HG02970 (cell line): ENCODE measurements around the gene KRT82.
"Not testable (repeated sequence)": the region's sequence is repeated elsewhere in the genome, so short reads cannot be mapped to it uniquely, and the experiment has no call there.

Source experiments
- ATAC-seq: cut with Tn5 transposase; IDR thresholded peaks from one replicate; pipeline ENCODE4 v1.9.1; 2021; ENCODE audit warnings: mild to moderate bottlenecking, moderate library complexity, moderate number of reproducible peaks; ENCODE audit not compliant: unreplicated experiment, low FRiP score

Gene KRT82

GRCh38 chr12:52347551-52348510 lies 58.3 kb downstream of the KRT82 start:
- ATAC-seq, result no peak

DNA sequence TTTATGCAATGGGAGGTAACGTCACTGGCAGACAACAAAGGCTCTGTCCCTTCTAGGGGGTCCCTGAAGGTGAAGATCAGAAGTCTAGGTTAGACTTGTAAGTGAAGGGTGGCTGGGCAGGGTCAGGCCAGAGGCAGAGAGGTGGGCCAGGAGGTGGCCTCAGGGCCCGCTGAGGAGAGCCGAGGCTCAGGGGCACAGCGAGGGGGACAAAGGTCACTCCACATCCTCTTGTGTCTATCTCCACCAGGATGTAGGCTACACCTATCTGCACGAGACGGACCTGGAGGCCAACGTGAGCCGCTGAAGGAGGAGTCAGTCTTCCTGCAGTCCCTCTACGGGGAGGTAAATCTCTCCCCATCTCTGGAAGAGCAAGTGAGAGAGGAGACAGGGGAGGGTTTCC lies 59.1 kb downstream of the KRT82 start:
- ATAC-seq, result no peak

- no peak for ATAC-seq
Observed at GRCh38 chr12:52346593-52346992, 59.5 kb downstream of the KRT82 start.

- ATAC-seq, result not testable (repeated sequence)
Observed at GRCh38 chr12:52345041-52345440, 61.1 kb downstream of the KRT82 start.

DNA sequence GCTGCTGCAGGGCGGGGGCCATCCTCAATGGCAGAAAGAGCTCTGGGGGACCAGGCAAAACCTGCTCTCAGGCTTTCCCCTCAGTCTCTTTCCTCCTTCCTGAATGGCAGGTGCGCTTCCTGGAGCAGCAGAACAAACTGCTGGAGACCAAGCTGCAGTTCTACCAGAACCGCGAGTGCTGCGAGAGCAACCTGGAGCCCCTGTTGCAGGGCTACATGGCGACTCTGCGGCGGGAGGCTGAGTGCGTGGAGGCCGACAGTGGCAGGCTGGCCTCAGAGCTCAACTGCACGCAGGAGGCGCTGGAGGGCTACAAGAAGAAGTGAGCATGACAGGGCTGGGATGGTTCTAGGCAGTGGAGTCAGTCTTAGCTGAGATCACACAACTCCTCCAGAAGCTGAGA lies 62.0 kb downstream of the KRT82 start:
- no peak for ATAC-seq
